Activated CD4-positive, alpha-beta memory T cell treated with anti-CD3 and anti-CD28 coated beads for 36 hours (primary cell): ENCODE data around the gene ZAP70. TPM values are rescaled to one million over a fixed set of nuclear protein-coding genes. Genes with fewer than 3 reads are reported as not detected.

Experiments
- CTCF ChIA-PET: fragments of 350-600 bp; sonication (Branson Sonifier 250); formaldehyde crosslinking; loops from one replicate; lab custom pipeline; 2021; ENCODE audit warnings: antibody characterized with exemption, inconsistent platforms; lab: Charles Lee
- POLR2A ChIA-PET: fragments of 350-600 bp; sonication (Branson Sonifier 250); formaldehyde crosslinking; loops from one replicate; lab custom pipeline; 2021; ENCODE audit warnings: antibody characterized with exemption; lab: Charles Lee
- DNase-seq: peaks from one replicate; pipeline ENCODE4 v3.0.0-alpha.2; 2020
- H3K27ac Mint-ChIP-seq: one replicate; pipeline ENCODE4 v1.8.0; 2021; ENCODE audit warnings: mixed read lengths
- H3K27me3 Mint-ChIP-seq: one replicate; pipeline ENCODE4 v1.8.0; 2021; ENCODE audit warnings: mixed read lengths
- H3K36me3 Mint-ChIP-seq: one replicate; pipeline ENCODE4 v1.8.0; 2021; ENCODE audit warnings: mixed read lengths
- H3K4me1 Mint-ChIP-seq: one replicate; pipeline ENCODE4 v1.8.0; 2021; ENCODE audit warnings: low read depth, mixed read lengths
- H3K4me3 Mint-ChIP-seq: one replicate; pipeline ENCODE4 v1.8.0; 2021; ENCODE audit warnings: mild to moderate bottlenecking, mixed read lengths
- H3K9me3 Mint-ChIP-seq: one replicate; pipeline ENCODE4 v1.8.0; 2021; ENCODE audit warnings: mixed read lengths
- intact Hi-C: fragments of 100-400 bp; cut with micrococcal nuclease; formaldehyde crosslinking; loops from one replicate; pipeline ENCODE4 v1.15.1; 2023
- total RNA-seq, 2 experiments: library from RNA; stranded (reverse); gene quantifications; one replicate each; pipeline ENCODE4 v1.2.3, GENCODE V29; 2021

The ZAP70 gene
- total RNA-seq, 2 experiments from 2014 or later: 160 to 166 TPM

- ChIA-PET POLR2A (interaction anchor here (0.7 to 1.5 kb wide), 2 partner anchors 52 to 108 kb away, joined by 3 to 8 read pairs; partner anchors contain the start of gene COX5B), CTCF (interaction anchor here (0.7 to 7.1 kb wide), 19 partner anchors 11 to 687 kb away, joined by 3 to 232 read pairs (median 14); partner anchors contain the start of genes ACTR1B, ANKRD36B, COX5B and ZAP70)
- DNase-seq: no peak
- Mint-ChIP-seq H3K36me3 (no peaks in the 10 kb centered on the region), H3K27me3 (peaks cover 1% of the 10 kb centered on the region), H3K4me3 (no peak overlapping the region), H3K4me1 (peaks cover 6% of the 10 kb centered on the region), H3K9me3 (no peaks in the 10 kb centered on the region), H3K27ac (no peak overlapping the region)
- intact Hi-C loops: no loop called here
Observed at GRCh38 chr2:97698530-97698929, 14.8 kb upstream of the ZAP70 start.

DNA sequence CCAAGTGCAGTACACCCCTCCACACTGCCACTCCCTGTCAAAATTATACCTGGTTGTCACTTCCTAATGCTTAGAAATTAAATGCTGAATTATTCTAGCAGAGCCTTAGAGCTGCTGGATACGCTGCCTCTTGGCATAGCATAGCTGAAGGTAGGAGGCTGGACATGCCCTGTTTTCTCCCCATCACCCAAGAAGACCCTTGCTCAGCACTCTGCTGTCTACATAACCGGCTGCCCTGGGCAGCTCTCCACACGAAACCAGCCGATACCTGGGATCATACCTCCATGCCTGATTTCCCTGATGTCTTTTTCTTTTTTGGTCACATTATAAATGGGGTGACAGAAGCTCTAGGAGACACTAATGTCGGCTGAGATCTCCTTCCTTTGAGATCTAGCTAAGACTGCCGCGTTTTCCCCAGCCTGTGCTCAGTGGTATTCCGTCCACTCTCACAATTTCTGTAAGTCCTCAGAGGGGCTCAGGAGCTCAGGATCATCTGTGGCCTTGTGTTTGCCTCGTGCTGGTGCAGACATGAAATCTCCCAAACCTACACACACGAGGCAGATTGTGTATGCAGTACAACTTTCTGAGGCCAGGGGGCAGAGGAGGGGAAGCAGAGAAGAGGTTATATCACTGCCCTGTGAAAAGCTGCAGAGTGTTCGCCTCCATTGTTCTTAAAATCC, 13.5 kb upstream of the ZAP70 start:
- peak; percentile 77 for DNase-seq
- Mint-ChIP-seq H3K27me3 (peaks cover 1% of the 10 kb centered on the region), H3K36me3 (no peaks in the 10 kb centered on the region), H3K27ac (no peak overlapping the region), H3K4me3 (no peak overlapping the region), H3K4me1 (peaks cover 6% of the 10 kb centered on the region), H3K9me3 (no peaks in the 10 kb centered on the region)
- CTCF ChIA-PET: interaction anchor here (0.6 to 7.1 kb wide), 31 partner anchors 9 to 789 kb away, joined by 3 to 232 read pairs (median 6); partner anchors contain the start of genes ACTR1B, ANKRD36B, C2orf92 and COX5B
- intact Hi-C loops: loop anchor here (1.0 to 2.0 kb wide), 3 partner anchors 15 to 685 kb away; no protein-coding TSS in a partner anchor
- POLR2A ChIA-PET: interaction anchor here (0.6 to 2.2 kb wide), 4 partner anchors 27 to 109 kb away, joined by 3 to 7 read pairs (median 4); partner anchors contain the start of gene COX5B

DNA sequence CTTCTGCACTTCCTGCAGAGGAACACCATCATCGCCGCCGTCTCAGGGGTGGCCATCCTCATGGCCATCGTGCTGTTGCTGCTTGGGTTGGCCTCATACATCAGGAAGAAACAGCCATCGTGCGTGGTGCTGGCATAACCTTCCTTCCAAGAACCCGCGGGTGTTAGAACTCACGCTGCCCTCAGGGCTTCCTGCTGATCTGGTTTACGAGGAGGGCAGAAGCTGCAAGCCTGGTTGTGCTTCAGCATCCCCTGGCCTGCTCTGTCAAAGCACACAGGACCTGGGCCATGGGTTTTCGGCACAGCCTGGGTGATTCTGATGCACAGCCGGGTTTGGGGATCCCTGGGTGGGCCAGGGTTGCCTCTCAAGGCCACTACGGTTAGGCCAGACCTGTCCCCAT, 12.2 kb upstream of the ZAP70 start:
- intact Hi-C loops: loop anchor here (2.0 kb wide), 2 partner anchors 14 to 684 kb away; no protein-coding TSS in a partner anchor
- no peaks in the 10 kb centered on the region for H3K9me3 Mint-ChIP-seq
- no peak overlapping the region for H3K27ac Mint-ChIP-seq
- H3K36me3 Mint-ChIP-seq: no peaks in the 10 kb centered on the region
- CTCF ChIA-PET: interaction anchor here (1.1 to 7.1 kb wide), 5 partner anchors 10 to 681 kb away, joined by 3 to 134 read pairs (median 6); partner anchors contain the start of gene ZAP70
- no peak overlapping the region for H3K4me3 Mint-ChIP-seq
- H3K27me3 Mint-ChIP-seq: no peaks in the 10 kb centered on the region
- H3K4me1 Mint-ChIP-seq: peaks cover 6% of the 10 kb centered on the region
- no peak for DNase-seq
- POLR2A ChIA-PET: interaction anchor here (2.2 kb wide), 1 partner anchor 55 kb away, joined by 7 read pairs; the partner anchor contains the start of gene COX5B

GRCh38 chr2:97701851-97702465, 11.4 kb upstream of the ZAP70 start:
- intact Hi-C loops: loop anchor here (2.0 kb wide), 2 partner anchors 13 to 683 kb away; no protein-coding TSS in a partner anchor
- no peaks in the 10 kb centered on the region for H3K36me3 Mint-ChIP-seq

DNA sequence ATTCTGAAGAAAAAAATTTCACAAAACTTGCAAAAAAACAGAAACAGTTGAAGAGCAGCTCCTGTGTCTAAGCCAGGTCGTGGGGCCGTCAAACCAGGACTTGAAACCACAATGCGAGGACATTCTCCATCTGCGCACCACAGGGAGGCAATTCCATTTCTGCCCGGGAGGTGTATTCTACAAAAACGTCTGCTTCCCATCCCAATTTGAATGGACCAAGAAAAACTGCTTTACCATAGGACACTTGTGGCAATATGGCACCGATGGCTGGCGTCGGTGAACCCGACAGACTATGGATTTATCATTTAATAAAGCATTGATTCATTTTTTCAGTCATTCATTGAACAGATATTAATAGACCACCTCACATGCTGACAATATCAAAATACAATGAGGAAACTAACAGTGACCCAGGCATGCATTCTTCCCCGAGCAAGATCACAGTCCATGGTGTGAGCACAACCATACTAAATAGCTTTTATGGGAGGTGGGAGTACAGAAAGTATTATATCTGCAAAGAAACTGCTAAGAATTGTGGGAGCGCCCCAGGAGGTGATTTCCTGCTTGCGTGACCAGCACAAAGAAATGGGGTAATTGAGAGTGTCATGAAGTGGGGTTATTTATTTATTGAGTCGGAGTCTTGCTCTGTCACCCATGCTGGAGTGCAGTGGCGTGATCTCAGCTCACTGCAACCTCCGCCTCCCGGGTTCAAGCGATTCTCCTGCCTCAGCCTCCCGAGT, 10.5 kb upstream of the ZAP70 start:
- Mint-ChIP-seq H3K36me3 (no peaks in the 10 kb centered on the region), H3K27me3 (no peaks in the 10 kb centered on the region), H3K9me3 (no peaks in the 10 kb centered on the region), H3K4me1 (peaks cover 2% of the 10 kb centered on the region), H3K4me3 (no peak overlapping the region), H3K27ac (no peak overlapping the region)
- POLR2A ChIA-PET: no interaction called here
- CTCF ChIA-PET: interaction anchor here (0.9 to 1.5 kb wide), 3 partner anchors 39 to 682 kb away, joined by 3 to 5 read pairs (median 3); partner anchors contain the start of gene ACTR1B
- intact Hi-C loops: no loop called here
- no peak for DNase-seq

More at GRCh38 chr2:97701851-97702465, 11.4 kb upstream of the ZAP70 start:
- DNase-seq: no peak
- no peak overlapping the region for H3K27ac Mint-ChIP-seq
- H3K9me3 Mint-ChIP-seq: no peaks in the 10 kb centered on the region
- ChIA-PET POLR2A (interaction anchor here (2.2 kb wide), 1 partner anchor 56 kb away, joined by 7 read pairs; the partner anchor contains the start of gene COX5B), CTCF (interaction anchor here (0.9 to 7.1 kb wide), 6 partner anchors 9 to 683 kb away, joined by 3 to 134 read pairs (median 4); partner anchors contain the start of genes ACTR1B and ZAP70)
- no peaks in the 10 kb centered on the region for H3K27me3 Mint-ChIP-seq
- H3K4me3 Mint-ChIP-seq: no peak overlapping the region
- H3K4me1 Mint-ChIP-seq: peaks cover 5% of the 10 kb centered on the region

- intact Hi-C loops: no loop called here
- H3K27ac Mint-ChIP-seq: no peak overlapping the region
- POLR2A ChIA-PET: no interaction called here
- H3K4me1 Mint-ChIP-seq: peaks cover 2% of the 10 kb centered on the region
- H3K36me3 Mint-ChIP-seq: no peaks in the 10 kb centered on the region
- CTCF ChIA-PET: interaction anchor here (1.5 to 2.5 kb wide), 2 partner anchors 113 kb away, joined by 5 to 12 read pairs; no protein-coding TSS in a partner anchor
- H3K9me3 Mint-ChIP-seq: no peaks in the 10 kb centered on the region
- DNase-seq: no peak
- no peak overlapping the region for H3K4me3 Mint-ChIP-seq
- H3K27me3 Mint-ChIP-seq: no peaks in the 10 kb centered on the region
Observed at GRCh38 chr2:97703741-97704140, 9.6 kb upstream of the ZAP70 start.

DNA sequence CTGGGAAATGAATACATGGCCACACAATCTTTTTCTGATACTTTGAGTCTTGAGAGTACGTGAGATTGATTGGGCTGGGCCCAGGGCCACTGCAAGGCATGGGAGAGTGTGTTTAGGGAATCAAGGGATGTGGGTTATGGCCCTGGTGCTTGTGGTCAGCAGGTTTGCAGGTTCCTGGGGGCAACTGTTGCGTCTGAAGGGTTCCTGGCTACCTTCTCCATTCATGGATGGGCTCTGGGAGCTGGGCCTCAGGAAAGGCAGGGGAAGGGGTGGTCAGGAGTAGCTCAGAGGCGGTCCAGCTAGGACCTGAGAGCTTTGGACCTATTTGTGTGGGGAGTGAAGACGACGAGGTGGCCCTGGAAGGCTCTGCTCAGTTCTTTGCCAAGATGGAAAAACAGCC, 8.4 kb upstream of the ZAP70 start:
- no peak for DNase-seq
- peaks cover 5% of the 10 kb centered on the region for H3K4me1 Mint-ChIP-seq
- H3K27me3 Mint-ChIP-seq: no peaks in the 10 kb centered on the region
- ChIA-PET POLR2A (no interaction called here), CTCF (interaction anchor here (0.7 to 2.5 kb wide), 4 partner anchors 36 to 114 kb away, joined by 3 to 12 read pairs (median 4); no protein-coding TSS in a partner anchor)
- no peak overlapping the region for H3K27ac Mint-ChIP-seq
- H3K36me3 Mint-ChIP-seq: peaks cover under 1% of the 10 kb centered on the region
- intact Hi-C loops: no loop called here
- H3K9me3 Mint-ChIP-seq: no peaks in the 10 kb centered on the region
- H3K4me3 Mint-ChIP-seq: no peak overlapping the region

DNA sequence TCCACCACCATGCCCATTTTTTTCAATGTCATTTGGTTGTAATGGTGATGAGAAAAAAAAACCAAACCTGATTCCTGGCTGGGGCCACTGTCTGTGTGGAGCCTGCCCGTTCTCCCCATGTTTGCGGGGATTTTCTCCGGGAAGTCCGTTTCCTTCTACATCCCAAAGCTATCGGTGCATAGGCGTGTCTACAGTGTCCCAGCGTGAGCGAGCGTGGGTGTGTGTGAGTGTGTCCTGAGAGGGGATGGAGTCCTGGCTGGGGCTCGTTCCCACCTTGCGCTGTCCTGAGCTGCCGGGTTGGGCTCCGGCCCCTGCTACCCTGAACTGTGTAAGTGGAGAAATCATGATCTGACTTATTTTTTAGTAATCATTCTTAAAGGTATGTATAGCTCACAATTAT, 7.3 kb upstream of the ZAP70 start:
- Mint-ChIP-seq H3K27me3 (no peaks in the 10 kb centered on the region), H3K9me3 (no peaks in the 10 kb centered on the region), H3K4me1 (peaks cover 11% of the 10 kb centered on the region), H3K27ac (no peak overlapping the region), H3K4me3 (no peak overlapping the region), H3K36me3 (peaks cover 2% of the 10 kb centered on the region)
- intact Hi-C loops: no loop called here
- no peak for DNase-seq
- POLR2A ChIA-PET: no interaction called here
- CTCF ChIA-PET: interaction anchor here (1.0 to 5.8 kb wide), 5 partner anchors 12 to 115 kb away, joined by 3 to 33 read pairs (median 4); no protein-coding TSS in a partner anchor

DNA sequence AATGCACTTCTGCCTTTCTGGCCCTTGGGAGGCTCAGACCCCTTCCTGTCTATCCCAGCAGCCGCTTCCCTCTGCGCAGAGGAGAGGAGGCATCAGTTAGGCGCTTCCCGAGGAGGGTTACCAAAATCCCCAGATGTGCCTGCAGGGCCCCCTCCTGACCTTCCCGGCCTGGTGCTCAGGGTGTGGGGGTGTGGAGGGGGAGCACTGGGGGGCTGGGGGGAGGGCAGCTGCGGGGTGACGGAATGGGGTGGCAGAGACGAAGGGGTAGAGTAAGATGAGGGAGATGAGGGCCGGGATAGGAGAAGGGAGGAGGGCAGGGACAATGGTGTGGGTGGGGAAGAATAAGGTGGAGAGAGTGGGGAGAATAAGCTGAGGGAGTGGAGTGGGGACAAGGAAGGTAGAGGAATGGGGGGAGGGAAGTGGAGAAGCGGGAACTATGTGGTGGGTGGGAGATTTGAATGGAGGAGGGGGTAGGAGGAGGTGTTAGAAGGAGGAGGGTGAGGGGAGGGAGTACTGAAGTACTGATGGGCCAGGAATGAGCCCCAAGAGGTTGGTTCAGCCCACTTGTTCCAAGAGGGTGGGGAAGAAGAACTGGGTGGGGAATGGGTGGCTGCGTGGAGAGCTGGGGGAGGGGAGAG, 6.5 kb upstream of the ZAP70 start:
- Mint-ChIP-seq H3K36me3 (peaks cover 2% of the 10 kb centered on the region), H3K9me3 (no peaks in the 10 kb centered on the region), H3K27me3 (no peaks in the 10 kb centered on the region), H3K4me3 (no peak overlapping the region), H3K4me1 (peaks cover 17% of the 10 kb centered on the region), H3K27ac (no peak overlapping the region)
- POLR2A ChIA-PET: no interaction called here
- CTCF ChIA-PET: interaction anchor here (0.8 to 9.6 kb wide), 6 partner anchors 8 to 42 kb away, joined by 3 to 134 read pairs (median 16); no protein-coding TSS in a partner anchor
- intact Hi-C loops: no loop called here
- DNase-seq: no peak

DNA sequence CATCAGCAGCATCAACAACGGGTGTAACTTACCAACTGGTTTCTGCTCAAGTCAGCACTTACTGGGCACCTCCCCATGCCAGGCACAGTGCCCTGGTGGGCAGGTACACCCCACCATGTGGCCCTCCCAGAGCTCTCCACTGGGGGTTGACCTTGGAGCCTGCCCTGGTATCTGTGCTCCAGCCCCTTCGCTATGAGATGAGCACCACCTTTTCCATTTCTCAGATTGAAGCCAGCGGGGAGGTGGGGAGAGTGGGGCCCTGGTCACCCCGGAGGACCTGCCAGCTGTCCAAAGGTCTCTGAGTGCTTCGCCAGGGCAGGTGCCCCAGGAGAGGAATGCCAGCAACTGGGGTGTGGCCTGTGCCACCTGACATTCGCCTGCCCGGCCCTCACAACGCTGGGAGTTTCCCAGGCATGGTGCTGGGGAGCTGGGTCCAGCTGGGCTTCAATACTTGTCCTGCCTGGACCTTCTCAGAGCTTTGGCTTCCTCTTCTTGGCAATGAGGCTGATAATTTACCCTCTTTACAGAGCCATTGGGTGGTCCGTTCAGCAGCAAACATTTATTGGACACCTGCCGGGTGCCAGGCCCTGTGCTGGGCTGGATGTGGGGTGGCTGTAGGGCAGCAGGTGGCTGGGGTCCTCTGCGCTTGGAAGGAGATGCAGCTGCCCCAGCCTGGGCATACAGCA, 5.9 kb upstream of the ZAP70 start:
- Mint-ChIP-seq H3K4me1 (peaks cover 24% of the 10 kb centered on the region), H3K36me3 (peaks cover 2% of the 10 kb centered on the region), H3K4me3 (no peak overlapping the region), H3K9me3 (no peaks in the 10 kb centered on the region), H3K27ac (no peak overlapping the region), H3K27me3 (no peaks in the 10 kb centered on the region)
- peak; percentile 4 for DNase-seq
- CTCF ChIA-PET: interaction anchor here (0.7 to 9.6 kb wide), 6 partner anchors 9 to 43 kb away, joined by 3 to 134 read pairs (median 22); partner anchors contain the start of gene ACTR1B
- POLR2A ChIA-PET: no interaction called here
- intact Hi-C loops: no loop called here
